ENCODE measurements around the gene BMERB1.

BMERB1 gene

GRCh38 chr16:15495898-15496297, 61.5 kb downstream of the BMERB1 start:
- no peak for DNase-seq (ENCODE audit: low read depth, low spot score)

DNA sequence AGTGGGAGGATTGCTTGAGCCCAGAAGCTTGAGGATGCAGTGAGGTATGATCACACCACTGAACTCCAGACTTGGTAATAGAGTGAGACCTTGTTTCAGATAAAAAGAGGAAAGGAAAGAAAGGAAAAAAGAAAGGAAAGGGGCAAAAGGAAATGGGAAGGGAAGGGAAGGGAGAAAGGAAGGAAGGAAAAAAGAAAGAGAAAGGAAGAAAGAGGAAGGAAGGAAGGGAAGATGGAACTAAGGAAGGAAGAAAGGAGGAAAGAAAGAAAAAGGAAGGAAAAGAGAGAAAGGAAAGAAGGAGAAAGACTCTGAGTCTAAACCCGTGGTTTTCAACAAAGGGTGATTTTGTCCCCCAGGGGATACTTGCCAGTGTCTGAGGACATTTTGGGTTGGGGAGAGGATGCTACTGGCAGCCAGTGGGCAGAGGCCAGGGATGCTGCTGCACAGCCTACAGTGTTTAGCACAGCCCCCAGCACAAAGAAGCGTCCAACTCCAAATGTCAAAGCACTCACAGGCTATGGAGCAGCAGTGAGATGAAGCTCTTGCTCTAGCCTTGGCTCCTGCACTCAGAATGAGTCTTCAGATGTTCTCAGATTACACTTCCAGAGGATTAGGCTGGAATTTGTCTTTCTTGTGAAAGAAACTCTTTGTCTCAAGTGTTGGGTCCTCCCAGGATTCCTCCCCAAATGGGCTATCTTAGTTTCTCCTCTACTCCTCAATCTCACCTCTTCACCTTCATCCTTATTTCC, 64.2 kb downstream of the BMERB1 start:
- no peak for DNase-seq (ENCODE audit: low read depth, low spot score)

DNA sequence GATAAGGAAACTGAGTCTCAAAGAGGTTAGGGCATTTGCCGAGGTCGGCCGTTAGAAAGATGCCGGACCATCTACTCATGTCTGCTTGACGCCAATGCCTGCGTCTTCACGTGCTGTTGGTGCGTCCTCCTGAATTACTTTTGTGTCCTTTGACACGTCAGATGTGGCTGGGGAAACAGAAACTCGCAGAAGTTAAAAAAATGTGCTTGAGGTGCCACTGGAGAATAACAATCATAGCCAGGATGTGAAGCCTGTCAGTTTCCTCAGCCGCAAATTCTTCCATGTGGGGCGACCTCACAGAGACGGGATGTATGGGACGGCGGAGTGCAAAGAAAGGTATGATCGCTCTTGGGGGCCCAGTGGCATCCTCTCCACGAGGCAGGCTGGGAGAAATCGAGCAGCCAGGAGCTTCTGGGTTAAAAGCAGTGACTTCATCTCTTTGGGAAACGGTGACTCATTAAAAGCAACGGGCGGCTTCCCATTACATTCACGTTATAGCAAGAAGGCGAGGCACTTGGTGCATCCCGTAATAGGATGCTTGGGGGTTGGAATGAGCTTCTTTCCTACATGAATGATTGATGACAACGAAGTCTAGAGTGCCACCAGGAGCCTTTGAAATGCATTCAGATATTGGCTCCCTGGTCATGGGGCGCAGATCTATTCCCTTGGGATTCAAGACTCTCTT, 67.8 kb downstream of the BMERB1 start:
- DNase-seq (ENCODE audit: low read depth, low spot score): peak; percentile 68

DNA sequence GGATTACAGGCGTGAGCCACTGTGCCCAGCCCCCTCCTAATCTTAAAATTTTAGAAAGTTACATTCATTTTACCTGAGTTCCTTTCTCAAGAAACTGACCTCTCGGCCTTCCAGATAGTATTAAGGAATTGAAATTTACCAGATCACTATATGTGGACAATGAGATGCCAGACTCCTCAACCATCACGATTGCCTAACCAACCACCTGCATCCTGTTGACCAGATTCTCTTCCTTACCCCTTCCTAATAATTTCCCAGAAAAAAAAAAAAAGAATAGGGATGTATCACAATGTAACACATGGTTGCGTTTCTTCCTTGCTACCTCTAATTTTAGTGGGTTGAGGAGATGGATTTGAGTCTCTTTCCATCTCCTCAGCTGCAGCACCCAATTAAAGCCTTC, 72.1 kb downstream of the BMERB1 start:
- no peak for DNase-seq (ENCODE audit: low read depth, low spot score)

DNA sequence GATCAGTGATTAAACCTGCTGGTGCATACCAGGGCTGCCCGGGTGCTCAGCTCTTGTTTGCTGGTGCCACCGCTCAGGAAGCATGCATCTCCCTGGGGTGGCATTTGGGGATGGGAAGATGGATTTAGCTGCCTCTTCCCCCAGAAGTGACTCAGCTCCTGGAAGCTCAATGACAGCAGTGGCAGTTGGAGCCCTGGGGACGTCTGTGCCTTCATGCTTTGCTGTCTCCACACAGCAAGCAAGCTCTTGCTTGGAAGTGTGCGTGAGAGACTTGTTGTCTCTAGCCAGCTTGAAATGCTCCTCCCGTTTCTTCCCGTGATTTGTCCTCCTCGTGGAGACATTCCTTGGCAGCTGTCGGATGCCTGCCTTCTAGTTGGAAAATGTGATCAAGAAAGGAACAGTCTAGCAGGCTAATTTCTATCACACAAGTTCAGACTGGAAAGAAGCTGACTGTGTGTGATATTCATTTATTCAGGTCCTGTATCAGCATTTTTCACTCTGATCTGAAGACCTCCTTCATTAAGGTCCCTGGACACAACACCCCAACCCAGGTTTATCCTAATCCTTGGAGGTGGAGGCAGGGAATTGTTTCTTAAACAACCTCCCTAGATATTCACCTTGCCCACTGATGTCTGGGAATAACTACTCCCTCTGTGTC, 73.0 kb downstream of the BMERB1 start:
- no peak for DNase-seq (ENCODE audit: low read depth, low spot score)

- DNase-seq (ENCODE audit: low read depth, low spot score): no peak
Measured at GRCh38 chr16:15507959-15508627, 73.7 kb downstream of the BMERB1 start.

DNA sequence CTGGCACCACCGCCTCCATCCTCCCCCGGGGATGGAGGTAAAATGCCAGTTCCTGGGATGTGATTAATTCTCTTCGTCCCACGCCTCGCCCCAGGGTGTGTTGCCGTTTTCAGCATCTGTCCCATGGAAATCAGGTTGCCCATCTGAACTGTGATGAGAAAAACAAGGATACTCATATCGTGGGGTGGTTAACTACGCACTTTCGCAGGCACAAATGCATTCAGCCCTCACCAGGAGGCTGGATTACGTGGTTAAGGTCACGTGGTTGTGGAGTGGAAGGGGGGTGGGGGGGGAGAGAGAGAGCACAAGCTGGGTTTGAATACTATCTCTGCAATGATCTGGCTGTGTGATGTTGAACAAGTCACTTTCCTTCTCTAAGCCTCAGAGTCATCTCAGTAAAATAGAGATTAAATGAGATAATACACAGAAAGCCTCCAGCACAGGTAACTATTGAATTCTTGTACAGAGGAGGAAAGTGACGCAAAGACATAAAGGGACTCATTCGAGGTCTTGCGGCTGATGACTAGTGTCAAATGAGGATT, 74.7 kb downstream of the BMERB1 start:
- DNase-seq (ENCODE audit: low read depth, low spot score): no peak

GRCh38 chr16:15509593-15510535, 75.5 kb downstream of the BMERB1 start:
- DNase-seq (ENCODE audit: low read depth, low spot score): no peak

GRCh38 chr16:15510992-15511391, 76.6 kb downstream of the BMERB1 start:
- DNase-seq (ENCODE audit: low read depth, low spot score): no peak

DNA sequence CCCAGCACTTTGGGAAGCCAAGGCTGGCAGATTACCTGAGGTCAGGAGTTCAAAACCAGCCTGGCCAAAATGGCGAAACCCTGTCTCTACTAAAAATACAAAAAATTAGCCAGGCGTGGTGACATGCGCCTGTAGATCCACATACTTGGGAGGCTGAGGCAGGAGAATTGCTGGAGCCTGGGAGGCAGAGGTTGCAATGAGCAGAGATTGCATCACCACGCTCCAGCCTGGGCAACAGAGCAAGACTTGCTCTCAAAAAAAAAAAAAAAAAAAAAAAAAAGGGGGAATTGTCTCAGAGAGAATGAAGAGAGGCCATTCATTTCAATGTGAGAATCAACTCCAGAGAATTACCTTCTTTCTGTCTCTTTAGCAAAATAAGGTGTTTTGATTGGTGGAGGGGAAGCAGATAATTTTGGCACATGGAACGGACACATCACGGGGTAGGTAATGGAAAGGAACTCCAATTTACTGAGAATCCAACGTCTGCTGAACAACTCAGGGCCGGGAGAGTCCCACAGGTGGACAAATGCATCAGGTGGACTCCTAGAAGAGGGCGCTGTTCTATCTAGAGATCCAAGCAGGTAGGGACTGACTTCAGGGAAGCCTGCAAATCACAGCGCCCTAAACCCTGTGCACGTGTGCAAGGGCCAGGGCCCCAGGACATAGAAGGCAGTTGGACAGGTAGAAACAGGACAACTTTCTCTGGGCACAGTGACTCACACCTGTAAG, 77.5 kb downstream of the BMERB1 start:
- no peak for DNase-seq (ENCODE audit: low read depth, low spot score)

- DNase-seq (ENCODE audit: low read depth, low spot score): no peak
Measured at GRCh38 chr16:15513156-15513555, 78.8 kb downstream of the BMERB1 start.

- DNase-seq (ENCODE audit: low read depth, low spot score): no peak
Measured at GRCh38 chr16:15515992-15516391, 81.6 kb downstream of the BMERB1 start.

GRCh38 chr16:15516609-15517008, 82.2 kb downstream of the BMERB1 start:
- no peak for DNase-seq (ENCODE audit: low read depth, low spot score)

DNA sequence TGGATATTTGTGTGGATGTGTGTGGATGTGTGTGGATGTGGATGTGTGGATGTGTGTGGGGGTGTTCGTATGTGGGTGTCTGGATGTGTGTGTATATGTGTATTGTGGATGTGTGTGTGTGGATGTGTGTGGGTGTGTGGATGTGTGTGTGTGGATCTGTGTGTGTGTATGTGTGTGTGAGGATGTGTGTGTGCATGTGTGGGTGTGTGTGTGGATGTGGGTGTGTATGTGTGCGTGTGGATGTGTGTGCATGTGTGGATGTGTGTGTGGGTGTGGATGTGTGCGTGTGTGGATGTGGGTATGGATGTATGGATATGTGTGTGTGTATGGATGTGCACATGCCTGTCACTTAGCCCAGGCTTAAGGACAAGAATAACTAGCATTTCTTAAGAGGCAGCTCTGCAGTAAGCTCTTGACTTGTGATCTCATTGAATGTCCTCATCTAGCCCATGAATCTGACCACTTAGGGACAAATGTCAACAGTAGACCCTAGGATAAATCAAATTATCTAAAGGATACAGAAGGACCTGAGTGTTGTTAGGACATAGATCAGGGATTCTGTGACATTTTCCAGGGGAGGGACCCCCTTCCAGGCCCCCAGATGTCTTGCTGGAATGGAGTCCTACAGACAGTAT, 83.5 kb downstream of the BMERB1 start:
- no peak for DNase-seq (ENCODE audit: low read depth, low spot score)

DNA sequence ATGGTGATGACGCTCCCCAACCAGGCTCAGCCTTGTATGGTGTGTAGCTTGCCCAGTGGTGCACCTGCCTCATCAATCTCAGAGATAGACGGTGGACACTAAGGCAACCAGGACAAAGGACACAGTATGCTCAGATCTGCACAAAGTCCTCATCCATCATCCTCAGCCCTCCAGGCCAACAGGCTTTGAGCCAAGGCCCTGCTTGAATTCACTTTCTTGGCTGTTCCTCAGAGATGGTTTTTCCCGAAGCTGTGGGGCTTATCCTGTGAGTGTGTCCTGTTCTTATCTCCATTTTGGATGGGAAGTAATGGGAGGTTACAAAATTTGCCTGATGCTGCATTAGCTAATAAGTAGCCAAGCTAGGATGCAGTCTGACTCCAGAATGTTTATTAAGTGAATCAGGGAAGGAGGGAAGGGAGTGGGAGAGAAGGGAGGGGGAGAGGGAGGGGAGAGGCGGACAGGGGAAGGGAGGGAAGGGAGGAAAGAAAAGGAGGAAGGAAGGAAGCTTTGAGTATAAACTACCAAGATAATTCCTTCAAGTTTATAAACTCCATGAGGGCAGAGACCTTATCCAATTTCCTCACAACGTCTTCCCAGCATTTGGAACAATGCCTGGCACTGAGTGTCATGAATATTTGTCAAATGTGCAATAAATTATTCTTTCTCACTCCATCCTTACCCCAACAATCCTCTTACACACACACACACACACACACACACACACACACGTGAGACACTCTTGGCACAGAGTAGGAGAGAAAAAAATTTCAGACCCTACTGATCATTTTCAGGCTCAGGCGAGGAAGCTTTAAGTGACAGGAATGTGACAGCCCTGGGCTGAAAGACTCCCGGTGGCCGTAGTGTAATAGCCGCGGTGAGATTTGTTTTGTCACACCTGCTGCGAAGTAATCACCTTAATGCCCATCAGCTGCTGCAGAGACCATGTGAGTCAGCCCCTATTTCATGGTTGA, 84.3 kb downstream of the BMERB1 start:
- no peak for DNase-seq (ENCODE audit: low read depth, low spot score)

- no peak for DNase-seq (ENCODE audit: low read depth, low spot score)
Measured at GRCh38 chr16:15519790-15520189, 85.4 kb downstream of the BMERB1 start.

DNA sequence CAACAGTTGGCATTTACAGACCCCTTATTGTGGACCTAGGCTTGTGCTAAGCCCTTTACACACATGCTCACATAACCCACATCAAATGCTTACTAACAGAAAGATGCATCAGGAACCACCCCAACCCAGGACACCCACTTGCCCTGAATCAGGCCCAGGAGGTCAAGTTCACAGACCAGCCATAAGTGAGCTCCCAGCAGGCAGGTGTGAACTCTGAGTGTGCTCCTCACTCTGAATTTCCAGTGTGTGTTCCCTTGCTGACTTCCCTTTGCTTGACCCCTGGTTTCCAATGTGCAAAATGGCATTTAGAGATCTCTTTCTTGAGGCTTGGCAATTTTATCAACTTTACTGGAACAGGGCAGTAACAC, 87.0 kb downstream of the BMERB1 start:
- no peak for DNase-seq (ENCODE audit: low read depth, low spot score)

DNA sequence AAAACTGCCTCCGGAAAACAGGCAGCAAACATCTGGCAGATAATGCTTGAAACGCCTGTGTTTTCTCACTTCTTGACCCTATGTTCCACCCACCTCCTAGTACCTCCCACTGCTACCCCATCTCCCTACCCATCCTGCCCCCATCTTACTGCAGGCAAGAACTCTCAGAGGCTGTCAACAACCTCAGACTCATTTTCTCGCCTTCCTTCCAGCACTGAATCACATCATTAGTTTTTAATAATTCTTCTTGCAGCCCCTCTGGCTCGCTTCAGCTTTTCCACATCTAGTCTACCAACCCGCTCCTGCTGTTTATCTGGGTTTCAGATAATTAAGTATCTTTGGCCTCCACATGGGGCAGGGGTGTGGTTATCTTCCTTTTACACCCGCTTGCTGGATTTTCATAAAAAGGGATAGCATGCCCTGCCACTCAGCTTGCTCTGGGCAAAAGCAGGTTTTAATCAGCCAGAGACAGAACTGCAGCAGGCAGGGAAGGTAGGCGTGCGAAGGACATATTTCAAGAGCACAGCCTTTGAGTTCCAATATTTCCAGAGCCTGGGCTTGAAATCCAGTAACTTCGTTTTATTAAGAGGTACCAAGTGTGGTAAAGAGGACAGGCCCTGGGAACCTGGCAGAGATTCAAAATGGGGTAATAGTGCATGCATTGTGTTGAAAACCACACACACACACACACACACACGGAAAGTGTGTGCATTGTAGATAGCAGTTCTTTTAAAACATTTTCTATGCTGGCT, 87.5 kb downstream of the BMERB1 start:
- DNase-seq (ENCODE audit: low read depth, low spot score): no peak

Data from brain pericyte (primary cell).